Thoracic aorta (tissue), 2 donors: ENCODE data around the gene PTPRE. TPM values are rescaled to one million over a fixed set of nuclear protein-coding genes. Genes with fewer than 3 reads are reported as not detected.
A peak's percentile ranks its signal among the peaks of the same experiment; 100 is the strongest.

ENCODE experiments used
- ATAC-seq: fragments of 150-250 bp; one replicate; pipeline ENCODE4 v1.8.0; 2017; ENCODE audit warnings: low read depth; ENCODE audit not compliant: insufficient number of reproducible peaks, low FRiP score
- DNase-seq: peaks from one replicate; pipeline ENCODE4 v3.0.0-alpha.2; 2020; ENCODE audit warnings: low spot score
- H3K27ac ChIP-seq, 2 donors: fragments of 200-600 bp; sonication (generic); 1 replicate in 1 of 2; 2 replicates in 1 of 2; pipeline ENCODE4 v1.5.1; 2016; ENCODE audit warnings: mild to moderate bottlenecking in 2 of 2, moderate library complexity in 2 of 2
- H3K27me3 ChIP-seq: fragments of 200-600 bp; sonication (generic); replicated peaks from 2 replicates; pipeline ENCODE4 v1.6.0; 2016; ENCODE audit warnings: mild to moderate bottlenecking; ENCODE audit not compliant: insufficient read depth
- H3K36me3 ChIP-seq: fragments of 200-600 bp; sonication (generic); one replicate; pipeline ENCODE4 v1.5.1; 2016
- H3K4me1 ChIP-seq, 2 donors: fragments of 200-600 bp; sonication (generic); 1 replicate in 1 of 2; 2 replicates in 1 of 2; pipeline versions ENCODE4 v1.5.1 to v1.6.0; 2016; ENCODE audit warnings: low read depth in 2 of 2, mild to moderate bottlenecking in 1 of 2; ENCODE audit not compliant: control insufficient read depth in 1 of 2
- H3K4me3 ChIP-seq: fragments of 200-600 bp; sonication (generic); 2 replicates; pipeline ENCODE4 v1.5.1; 2016; ENCODE audit warnings: mild to moderate bottlenecking
- H3K9me3 ChIP-seq: fragments of 200-600 bp; sonication (generic); 2 replicates; pipeline ENCODE4 v1.5.1; 2016
- CTCF ChIP-seq: fragments of 200-600 bp; sonication (generic); IDR thresholded peaks from one replicate; pipeline ENCODE4 v1.5.1; 2019; ENCODE audit warnings: antibody characterized with exemption
- total RNA-seq, 2 donors: library from RNA; depleted of rRNA; stranded (reverse); fragments of >200 nt; gene quantifications; one replicate each; pipeline versions ENCODE4 v1.1.0 to v1.2.3, GENCODE V29; 2016

The PTPRE gene
- total RNA-seq, 2 donors from 2014 or later = 41.9 to 45.1 TPM

DNA sequence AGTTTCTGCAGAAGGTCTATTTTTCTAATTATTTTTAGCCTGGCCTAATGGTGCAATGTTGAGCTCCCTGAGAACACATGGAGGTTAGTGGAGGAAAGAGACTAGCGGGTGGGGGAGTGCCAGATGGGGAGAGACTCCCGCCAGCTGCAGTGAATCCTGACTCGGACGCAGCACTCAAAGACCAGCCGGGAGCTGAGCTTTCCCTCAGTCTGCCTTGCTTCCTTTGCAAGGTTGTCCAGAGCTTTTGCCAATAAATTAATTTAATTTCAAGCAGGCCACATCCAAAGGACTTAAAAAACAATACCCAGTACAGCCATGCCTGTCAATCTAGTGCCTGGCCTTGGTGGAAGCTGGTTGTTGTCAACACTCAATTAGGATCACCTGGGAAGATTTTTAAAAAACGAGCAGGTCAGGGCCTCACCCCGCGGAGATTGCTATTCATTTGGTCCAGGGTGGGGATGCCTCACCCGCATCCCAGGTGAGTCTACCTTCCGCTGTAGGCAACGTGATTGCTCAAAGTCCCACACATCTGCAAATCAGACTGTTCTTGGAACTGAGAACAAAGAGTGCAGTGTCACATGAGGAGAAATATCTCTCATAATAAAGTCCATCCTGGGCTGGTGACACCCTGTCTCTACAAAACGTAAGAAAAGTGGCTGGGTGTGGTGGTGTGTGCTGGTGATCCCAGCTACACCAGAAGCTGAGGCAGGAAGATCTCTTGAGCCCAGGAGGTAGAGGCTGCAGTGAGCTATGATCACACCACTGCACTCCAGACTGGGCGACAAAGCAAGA lies 18.2 kb upstream of the PTPRE start:
- H3K4me3 ChIP-seq = no peak overlapping the region
- peaks cover 10 to 32% of the 10 kb centered on the region in 2 donors for H3K4me1 ChIP-seq
- H3K36me3 ChIP-seq = no peaks in the 10 kb centered on the region
- no peak for TF ChIP-seq CTCF
- ATAC-seq (no peak), DNase-seq (no peak)
- H3K9me3 ChIP-seq = no peaks in the 10 kb centered on the region
- H3K27me3 ChIP-seq = no peaks in the 10 kb centered on the region
- H3K27ac ChIP-seq = peak overlapping the region; percentile 27 to 44

DNA sequence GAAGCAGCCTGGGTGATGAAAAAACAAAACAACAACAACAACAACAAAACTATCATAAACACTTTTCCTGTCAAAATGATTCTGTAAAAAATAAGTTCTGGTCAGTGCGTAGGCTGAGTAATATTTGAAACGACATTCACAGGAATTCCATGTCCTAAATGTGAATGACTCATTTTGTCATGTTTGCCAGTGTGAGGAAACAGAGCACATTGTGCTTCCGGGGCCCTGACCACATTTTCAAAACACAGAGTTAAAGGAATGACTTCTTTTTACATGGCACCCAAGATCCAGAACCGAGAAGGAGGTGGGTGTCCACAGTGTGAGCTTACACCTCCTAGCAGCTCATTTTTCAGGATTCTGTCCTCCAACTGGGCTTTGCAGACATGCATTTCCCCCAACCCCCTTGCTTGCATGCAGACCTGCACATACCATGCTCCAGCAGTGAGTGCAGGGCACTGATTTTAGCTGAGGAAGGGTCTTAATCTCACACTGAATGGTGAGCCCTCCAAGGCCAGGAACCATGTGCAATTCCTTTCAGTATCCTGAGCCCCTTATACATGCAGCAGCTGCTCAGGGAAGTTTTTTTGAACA lies 17.2 kb upstream of the PTPRE start:
- Histone ChIP-seq H3K4me1 (peaks cover 10 to 32% of the 10 kb centered on the region in 2 donors), H3K4me3 (no peak overlapping the region), H3K27ac (peak overlapping the region; percentile 27 to 44), H3K9me3 (no peaks in the 10 kb centered on the region), H3K27me3 (no peaks in the 10 kb centered on the region), H3K36me3 (no peaks in the 10 kb centered on the region)
- DNase-seq (no peak), ATAC-seq (peak; percentile 62)
- no peak for TF ChIP-seq CTCF

- H3K9me3 ChIP-seq = no peaks in the 10 kb centered on the region
- no peaks in the 10 kb centered on the region for H3K36me3 ChIP-seq
- no peak for TF ChIP-seq CTCF
- H3K27me3 ChIP-seq = no peaks in the 10 kb centered on the region
- H3K27ac ChIP-seq = no peak overlapping the region
- DNase-seq = no peak
- no peak for ATAC-seq
- no peak overlapping the region for H3K4me3 ChIP-seq
- peaks cover 10 to 32% of the 10 kb centered on the region in 2 donors for H3K4me1 ChIP-seq
Observed at GRCh38 chr10:127890216-127890615, 16.7 kb upstream of the PTPRE start.

GRCh38 chr10:127890832-127891334 lies 16.0 kb upstream of the PTPRE start:
- ATAC-seq = no peak
- Histone ChIP-seq H3K27ac (no peak overlapping the region), H3K4me1 (peaks cover 10 to 32% of the 10 kb centered on the region in 2 donors), H3K36me3 (no peaks in the 10 kb centered on the region), H3K4me3 (no peak overlapping the region), H3K9me3 (no peaks in the 10 kb centered on the region), H3K27me3 (no peaks in the 10 kb centered on the region)
- DNase-seq = no peak
- no peak for TF ChIP-seq CTCF

GRCh38 chr10:127892743-127893142 lies 14.2 kb upstream of the PTPRE start, which contains the start of gene CLRN3:
CLRN3 (minus strand) TSS chr10:127892941; CDS start chr10:127892784, 157 bp downstream.
- no peak for TF ChIP-seq CTCF
- Histone ChIP-seq H3K4me1 (peaks cover 10 to 23% of the 10 kb centered on the region in 2 donors), H3K4me3 (no peak within 1 kb of the TSS), H3K27me3 (no peaks in the 10 kb centered on the region), H3K36me3 (no peaks in the 10 kb centered on the region), H3K27ac (no peak within 1 kb of the TSS), H3K9me3 (no peaks in the 10 kb centered on the region)
- ATAC-seq = no peak
- no peak for DNase-seq
